PFSK-1 (cell line): ENCODE data around the gene SETD1A.

ENCODE experiments used
- FOXP2 ChIP-seq: optimal IDR thresholded peaks from 2 replicates; pipeline ENCODE3; 2011; ENCODE audit warnings: borderline replicate concordance, control low read depth, inconsistent platforms; ENCODE audit not compliant: insufficient read depth; ENCODE audit errors: extremely low read length, extremely low read depth
- POLR2AphosphoS5 ChIP-seq: IDR thresholded peaks from 2 replicates; pipeline ENCODE4 v1.6.1; 2012; ENCODE audit warnings: low read depth, mild to moderate bottlenecking, control low read depth, low read length, moderate library complexity
- SIN3A ChIP-seq: IDR thresholded peaks from 2 replicates; pipeline ENCODE4 v1.6.1; 2012; ENCODE audit warnings: mild to moderate bottlenecking, low read length, moderate library complexity, borderline replicate concordance; ENCODE audit not compliant: insufficient read depth
- TAF1 ChIP-seq: IDR thresholded peaks from 2 replicates; pipeline ENCODE4 v1.6.1; 2012; ENCODE audit warnings: low read length, control low read depth, borderline replicate concordance; ENCODE audit not compliant: insufficient read depth
- TF ChIP-seq, protein P1 (sequence below), 2 experiments: IDR thresholded peaks; 2 replicates each; pipeline versions ENCODE4 v1.6.1 to v1.8.0; 2011 to 2012; ENCODE audit warnings: low read depth in 2 of 2, low read length in 2 of 2, control low read depth in 1 of 2, inconsistent platforms in 1 of 2, mild to moderate bottlenecking in 1 of 2, moderate library complexity in 1 of 2; ENCODE audit not compliant: insufficient read depth in 1 of 2

SETD1A gene

GRCh38 chr16:30931068-30931650, 26.4 kb upstream of the SETD1A start:
- TF ChIP-seq FOXP2: no peak
- no peak for TF ChIP-seq TAF1
- TF ChIP-seq POLR2AphosphoS5: no peak
- TF ChIP-seq SIN3A: no peak
- TF ChIP-seq, protein P1, sequence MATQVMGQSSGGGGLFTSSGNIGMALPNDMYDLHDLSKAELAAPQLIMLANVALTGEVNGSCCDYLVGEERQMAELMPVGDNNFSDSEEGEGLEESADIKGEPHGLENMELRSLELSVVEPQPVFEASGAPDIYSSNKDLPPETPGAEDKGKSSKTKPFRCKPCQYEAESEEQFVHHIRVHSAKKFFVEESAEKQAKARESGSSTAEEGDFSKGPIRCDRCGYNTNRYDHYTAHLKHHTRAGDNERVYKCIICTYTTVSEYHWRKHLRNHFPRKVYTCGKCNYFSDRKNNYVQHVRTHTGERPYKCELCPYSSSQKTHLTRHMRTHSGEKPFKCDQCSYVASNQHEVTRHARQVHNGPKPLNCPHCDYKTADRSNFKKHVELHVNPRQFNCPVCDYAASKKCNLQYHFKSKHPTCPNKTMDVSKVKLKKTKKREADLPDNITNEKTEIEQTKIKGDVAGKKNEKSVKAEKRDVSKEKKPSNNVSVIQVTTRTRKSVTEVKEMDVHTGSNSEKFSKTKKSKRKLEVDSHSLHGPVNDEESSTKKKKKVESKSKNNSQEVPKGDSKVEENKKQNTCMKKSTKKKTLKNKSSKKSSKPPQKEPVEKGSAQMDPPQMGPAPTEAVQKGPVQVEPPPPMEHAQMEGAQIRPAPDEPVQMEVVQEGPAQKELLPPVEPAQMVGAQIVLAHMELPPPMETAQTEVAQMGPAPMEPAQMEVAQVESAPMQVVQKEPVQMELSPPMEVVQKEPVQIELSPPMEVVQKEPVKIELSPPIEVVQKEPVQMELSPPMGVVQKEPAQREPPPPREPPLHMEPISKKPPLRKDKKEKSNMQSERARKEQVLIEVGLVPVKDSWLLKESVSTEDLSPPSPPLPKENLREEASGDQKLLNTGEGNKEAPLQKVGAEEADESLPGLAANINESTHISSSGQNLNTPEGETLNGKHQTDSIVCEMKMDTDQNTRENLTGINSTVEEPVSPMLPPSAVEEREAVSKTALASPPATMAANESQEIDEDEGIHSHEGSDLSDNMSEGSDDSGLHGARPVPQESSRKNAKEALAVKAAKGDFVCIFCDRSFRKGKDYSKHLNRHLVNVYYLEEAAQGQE (IDR thresholded peaks at IDR 0.05; ENCODE audit: insufficient read depth in 1 of 2, low read depth in 2 of 2, low read length in 2 of 2): no peak

- TF ChIP-seq POLR2AphosphoS5 (no peak), TAF1 (no peak), SIN3A (no peak), FOXP2 (no peak)
- TF ChIP-seq, protein P1 (IDR thresholded peaks at IDR 0.05; ENCODE audit: insufficient read depth in 1 of 2, low read depth in 2 of 2, low read length in 2 of 2): no peak
Measured at GRCh38 chr16:30934827-30935557, 22.6 kb upstream of the SETD1A start.

- TF ChIP-seq SIN3A (no peak), TAF1 (no peak), POLR2AphosphoS5 (no peak), FOXP2 (no peak)
- TF ChIP-seq, protein P1 (IDR thresholded peaks at IDR 0.05; ENCODE audit: insufficient read depth in 1 of 2, low read depth in 2 of 2, low read length in 2 of 2): no peak
Measured at GRCh38 chr16:30937692-30938091, 19.9 kb upstream of the SETD1A start.

GRCh38 chr16:30941600-30942425, 15.7 kb upstream of the SETD1A start:
- TF ChIP-seq SIN3A (no peak), TAF1 (no peak), POLR2AphosphoS5 (no peak), FOXP2 (no peak)
- TF ChIP-seq, protein P1 (IDR thresholded peaks at IDR 0.05; ENCODE audit: insufficient read depth in 1 of 2, low read depth in 2 of 2, low read length in 2 of 2): no peak
